GM21528 (cell line): ENCODE results near the gene GPR68.
A peak's percentile ranks its signal among the peaks of the same experiment; 100 is the strongest.
"Not testable (repeated sequence)": the region's sequence is repeated elsewhere in the genome, so short reads cannot be mapped to it uniquely, and the experiment has no call there.

Experiments used
- ATAC-seq: cut with Tn5 transposase; IDR thresholded peaks from one replicate; pipeline ENCODE4 v1.9.1; 2021; ENCODE audit warnings: mild to moderate bottlenecking, moderate library complexity; ENCODE audit not compliant: unreplicated experiment, low FRiP score

Gene GPR68

DNA sequence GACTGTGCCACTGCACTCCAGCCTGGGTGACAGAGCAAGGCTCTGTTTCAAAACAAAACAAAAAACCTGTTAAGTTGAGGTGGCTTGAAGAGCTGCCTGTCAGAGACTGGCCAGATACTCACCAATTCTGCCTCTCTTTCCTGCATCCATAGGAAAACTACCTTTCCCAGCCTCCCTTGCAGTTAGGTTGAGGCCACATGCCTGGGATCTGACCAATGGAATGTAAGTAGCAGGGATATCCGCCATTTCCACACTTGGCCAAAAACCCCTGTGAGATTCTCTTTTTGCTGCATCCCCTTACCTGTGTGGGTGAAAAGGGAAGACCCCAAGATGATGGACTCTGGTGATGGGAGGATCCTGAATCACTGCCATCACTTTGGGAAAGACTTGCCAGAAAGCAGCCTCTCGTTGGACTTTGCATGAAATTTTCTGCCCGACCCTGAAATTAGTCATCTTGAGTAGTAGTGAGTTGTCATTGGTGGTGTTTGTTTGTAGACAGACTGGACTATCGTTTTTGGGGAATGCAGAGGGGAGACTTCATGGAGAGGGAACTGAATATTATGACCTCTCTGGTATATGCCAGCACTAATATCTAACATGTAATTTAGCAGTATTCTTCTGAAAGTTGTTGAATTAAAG is 14.0 kb downstream of the GPR68 start:
- no peak for ATAC-seq

DNA sequence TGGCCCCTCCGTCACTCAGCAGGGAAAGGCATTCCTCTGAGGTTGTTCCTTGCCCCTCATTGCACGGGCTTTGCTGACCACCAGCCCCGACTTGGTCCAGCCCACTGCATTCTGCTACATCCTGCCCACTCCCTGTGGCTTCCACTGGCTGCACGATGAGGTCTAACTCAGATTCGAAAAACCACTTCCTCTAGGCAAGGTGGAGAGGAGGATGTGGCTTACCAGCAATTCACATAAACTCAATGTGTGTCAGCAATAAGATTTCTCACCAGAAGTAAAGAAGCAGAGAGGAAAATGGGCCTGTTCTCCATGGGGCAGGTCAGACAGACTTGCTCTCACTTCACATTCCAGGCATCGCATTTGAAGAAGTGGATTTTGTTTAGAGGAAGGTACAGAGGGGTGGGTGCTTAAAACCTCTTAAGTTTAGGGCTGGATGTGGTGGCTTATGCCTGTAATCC is 14.7 kb downstream of the GPR68 start:
- ATAC-seq = peak; percentile 81

DNA sequence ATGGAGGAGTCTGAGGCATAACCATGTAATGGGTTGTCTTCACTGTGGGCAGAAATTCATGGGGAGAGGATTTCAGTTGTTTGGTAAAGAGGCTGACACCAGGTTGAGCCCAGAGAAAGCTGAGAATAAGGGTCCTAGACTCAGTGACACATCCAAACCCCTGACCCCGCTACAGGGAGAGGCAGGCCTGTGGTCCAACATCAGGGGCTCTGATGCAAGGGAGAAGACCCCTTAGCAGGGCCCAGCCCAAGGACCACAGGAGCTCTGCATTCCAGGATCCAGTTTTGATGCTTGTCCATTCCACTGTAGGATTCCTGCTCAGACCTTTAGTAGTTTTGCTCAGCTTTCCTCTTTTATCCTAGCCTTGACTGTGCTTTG is 15.5 kb downstream of the GPR68 start:
- peak; percentile 0 for ATAC-seq

DNA sequence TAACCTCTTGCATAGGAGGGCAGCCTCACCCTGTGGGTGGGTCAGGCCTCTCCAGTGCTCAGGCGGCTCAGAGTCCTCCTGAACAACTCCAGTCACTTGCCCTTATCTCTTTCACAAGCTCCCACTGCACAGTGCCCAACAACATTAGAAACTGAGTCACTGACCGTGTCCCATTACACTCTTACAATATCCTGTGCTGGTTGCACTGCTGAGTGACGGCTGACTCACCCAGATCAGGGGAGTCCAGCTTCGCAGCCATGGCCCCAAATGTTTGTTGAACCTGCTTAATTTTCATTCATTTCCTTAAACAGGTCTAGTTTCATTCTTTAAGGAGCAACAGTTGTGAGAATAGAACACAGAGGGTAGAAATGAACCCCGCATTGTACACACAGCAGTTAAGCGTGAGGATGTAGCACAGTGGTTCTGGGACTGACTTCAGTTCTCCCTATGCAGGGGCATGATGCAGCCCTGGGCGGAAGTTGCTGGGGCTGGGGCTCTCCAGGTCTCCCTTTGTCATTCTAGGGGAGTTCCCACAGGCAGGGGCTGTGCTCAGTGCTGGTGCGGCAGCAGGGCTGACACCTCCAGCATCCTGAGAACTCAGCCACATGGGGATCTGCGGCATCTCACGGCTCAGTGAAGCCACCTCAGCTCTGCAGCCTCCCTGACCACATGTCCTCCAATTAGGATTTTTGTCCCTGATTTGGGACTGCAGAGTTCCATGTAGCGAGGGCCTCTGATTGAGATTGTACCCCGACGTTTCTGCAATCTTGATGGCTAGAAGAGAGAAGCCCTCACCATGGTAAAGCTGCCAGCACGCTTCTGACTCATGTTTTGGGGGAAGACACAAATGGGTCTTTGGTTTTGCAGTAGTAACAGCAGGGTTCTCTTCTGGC is 16.1 kb downstream of the GPR68 start:
- peak; percentile 75 for ATAC-seq

- ATAC-seq = no peak
These were observed 17.3 kb downstream of the GPR68 start for GRCh38 chr14:91227183-91227628.

DNA sequence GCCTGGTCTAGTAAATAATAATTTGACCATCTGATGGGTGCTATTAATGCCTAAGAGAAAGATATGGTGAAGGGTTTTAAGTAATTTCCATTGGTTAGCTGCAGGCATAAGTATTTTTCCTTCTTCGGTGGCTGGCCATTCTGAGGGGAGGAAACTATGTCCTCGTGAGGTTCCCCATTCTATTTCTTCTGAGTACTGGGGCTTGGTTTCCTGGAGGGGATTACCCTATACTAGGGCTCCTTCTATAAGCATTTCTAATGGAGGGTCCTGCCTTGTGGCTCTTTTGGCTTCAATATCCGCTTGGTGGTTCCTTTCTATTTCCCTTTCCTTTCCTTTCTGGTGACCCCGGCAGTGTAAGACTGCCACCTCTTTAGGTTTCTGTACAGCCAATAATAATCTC is 18.1 kb downstream of the GPR68 start:
- not testable (repeated sequence) for ATAC-seq

GRCh38 chr14:91225025-91225424 is 19.5 kb downstream of the GPR68 start:
- no peak for ATAC-seq

DNA sequence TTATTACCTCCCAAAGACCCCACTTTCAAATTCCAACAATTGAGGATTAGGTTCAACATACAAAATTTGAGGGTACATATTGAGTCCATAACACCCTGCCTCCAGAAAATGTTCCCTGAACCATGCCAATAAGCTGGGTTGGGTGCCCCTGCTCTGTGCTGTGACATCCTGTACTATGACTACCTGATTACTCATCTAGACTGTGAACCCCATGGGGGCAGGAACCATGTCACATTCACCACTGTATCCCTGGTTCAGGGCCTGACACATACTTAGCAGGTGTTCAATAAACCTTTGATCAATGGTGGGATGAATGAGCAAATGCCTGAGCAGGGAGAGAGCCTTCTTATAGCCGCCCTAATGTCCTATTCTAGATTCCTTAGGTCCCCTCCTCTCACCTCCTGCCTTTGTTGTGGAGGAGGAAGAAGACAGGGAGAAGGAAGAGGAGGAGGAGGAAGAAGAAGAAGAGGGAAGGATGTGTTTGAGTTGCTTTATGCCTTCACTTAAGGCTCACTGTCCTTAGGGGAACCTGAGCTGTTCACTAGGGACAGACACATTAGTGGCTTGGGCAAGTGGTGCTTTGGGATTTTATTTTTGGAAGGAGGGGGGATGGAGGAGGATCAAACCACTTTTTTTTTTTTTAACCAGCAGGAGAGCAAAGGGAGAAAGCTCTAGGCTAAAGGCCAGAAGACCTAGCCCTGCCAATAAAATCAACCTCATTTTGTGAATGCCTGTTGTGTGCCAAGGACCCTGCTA is 21.3 kb downstream of the GPR68 start:
- ATAC-seq = no peak

GRCh38 chr14:91221270-91221669 is 23.2 kb downstream of the GPR68 start:
- ATAC-seq = no peak

DNA sequence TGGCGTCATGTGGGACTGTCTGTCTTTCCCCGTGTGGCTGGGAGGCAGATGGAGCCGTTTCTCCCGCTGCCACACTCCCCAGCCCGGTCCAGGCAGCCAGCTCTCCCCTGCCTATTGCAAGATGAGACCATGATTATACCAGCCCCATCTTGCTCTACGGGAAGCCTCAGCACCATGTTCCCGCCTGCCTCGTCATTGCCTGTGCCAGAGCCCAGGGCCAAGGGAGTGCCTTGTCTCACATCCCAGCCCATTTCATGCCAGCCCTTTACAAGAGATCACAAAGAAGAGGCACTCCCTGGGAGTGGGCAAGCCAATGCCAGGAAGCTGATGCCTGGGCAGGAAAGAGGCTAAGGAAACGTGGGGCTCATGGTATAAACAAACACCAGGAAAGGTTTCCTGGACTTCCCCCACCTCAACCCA is 23.9 kb downstream of the GPR68 start:
- ATAC-seq = no peak

DNA sequence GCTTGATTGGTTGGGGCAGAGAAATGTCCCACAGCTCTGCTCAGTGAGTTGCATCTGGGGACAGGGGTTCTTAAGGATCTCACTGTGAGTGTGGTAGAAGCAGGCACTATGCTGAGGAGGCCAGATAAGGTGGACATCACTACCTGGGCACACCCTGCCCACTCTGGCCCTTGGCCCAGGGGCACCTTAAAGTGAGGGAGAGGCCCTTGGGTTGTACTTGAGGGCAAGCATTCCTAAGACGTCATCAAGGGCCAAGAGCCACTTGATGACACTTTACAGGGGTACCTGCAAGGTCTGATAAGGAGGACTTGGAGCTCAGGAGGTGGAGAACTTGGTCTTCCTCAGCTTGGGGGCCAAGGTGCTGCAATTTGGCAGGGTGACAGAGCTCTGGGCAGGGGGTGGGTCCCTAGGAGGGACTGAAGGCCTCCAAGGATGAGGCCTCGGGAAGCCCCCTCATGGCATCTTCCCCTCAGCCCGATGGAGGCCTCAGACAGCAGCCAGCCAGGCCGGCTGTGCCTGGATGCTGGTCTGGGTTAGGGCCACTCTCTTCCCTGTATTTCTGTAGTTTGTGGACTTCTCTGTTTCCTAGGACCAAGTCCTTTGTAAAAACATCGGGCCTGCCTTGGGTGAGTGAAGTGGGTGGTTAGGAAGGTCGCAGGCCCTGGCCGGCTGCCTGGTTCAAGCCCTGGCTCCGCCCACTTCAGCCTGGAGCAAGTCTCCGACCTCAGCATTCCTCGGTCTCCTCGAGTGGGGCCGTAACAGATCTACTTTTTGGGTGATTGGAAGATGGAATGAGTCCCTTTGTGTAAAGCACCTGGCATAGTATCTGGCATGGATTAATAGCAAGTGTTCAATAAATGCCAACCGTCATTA is 24.8 kb downstream of the GPR68 start:
- ATAC-seq = no peak

DNA sequence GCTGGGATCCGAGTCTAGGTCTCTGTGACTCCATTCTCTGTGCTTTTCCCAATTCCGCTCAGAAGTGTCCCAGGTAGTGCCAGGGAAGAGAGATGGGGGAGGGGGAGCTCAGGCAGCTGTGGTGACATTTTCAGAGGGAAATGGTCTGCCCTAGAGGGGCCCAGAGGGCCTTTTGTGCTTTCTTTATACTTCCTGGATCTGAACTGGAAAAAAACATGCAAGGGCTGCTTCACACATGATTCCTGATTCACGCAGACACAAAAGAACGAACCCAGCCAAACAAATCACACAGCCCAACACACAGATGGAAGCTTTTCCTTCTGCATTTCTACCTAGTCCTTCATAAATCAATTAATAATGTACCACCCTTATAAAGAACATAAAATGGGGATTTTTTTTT is 26.5 kb downstream of the GPR68 start:
- no peak for ATAC-seq

DNA sequence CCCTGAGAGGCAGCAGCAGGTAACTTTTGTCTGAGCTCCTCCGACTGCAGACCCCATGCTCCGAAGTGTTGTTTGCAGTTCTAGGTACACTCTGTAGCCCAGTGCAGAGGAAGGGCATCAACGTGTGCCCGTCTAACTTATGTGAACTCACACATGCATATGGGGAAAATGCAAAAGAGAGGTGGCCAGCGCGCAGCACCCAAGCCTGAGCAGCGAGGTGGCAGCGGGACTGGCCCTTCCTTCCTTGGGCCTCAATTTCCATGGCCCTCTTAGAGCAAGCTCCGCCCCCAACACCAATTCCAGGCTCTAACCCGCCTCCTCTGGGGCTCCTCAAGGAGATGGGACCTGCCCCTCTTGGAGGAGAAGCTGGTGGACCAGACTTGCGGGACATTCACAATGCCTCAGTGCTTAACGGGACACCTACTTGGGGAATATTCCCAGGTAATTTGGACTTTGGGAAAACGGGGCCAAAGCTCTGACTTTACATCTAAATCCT is 27.7 kb downstream of the GPR68 start:
- ATAC-seq = no peak

- no peak for ATAC-seq
These were observed 29.1 kb downstream of the GPR68 start for GRCh38 chr14:91215381-91215780.

GRCh38 chr14:91214306-91214705 is 30.2 kb downstream of the GPR68 start:
- no peak for ATAC-seq

GRCh38 chr14:91211017-91211416 is 33.5 kb downstream of the GPR68 start:
- no peak for ATAC-seq

GRCh38 chr14:91207008-91207407 is 37.5 kb downstream of the GPR68 start:
- no peak for ATAC-seq

DNA sequence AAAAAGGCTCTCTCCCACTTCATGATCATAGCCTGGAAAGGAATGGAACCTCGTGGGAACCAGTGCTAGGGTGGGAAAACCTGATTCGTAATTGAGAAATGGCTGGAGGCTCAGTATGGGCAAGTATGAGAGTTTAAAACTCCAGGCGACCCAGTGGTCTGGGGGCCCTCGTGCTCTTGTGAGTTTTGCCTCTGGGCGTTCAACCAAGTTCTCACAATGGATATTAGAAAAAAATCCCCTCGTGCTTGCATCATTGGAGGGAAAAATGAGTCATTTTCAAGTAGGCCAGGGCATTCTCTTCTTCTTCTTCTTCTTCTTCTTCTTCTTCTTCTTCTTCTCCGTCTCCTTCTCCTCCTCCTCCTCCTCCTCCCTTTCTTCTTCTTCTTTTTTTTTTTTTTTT is 39.0 kb downstream of the GPR68 start:
- no peak for ATAC-seq

- no peak for ATAC-seq
These were observed 39.8 kb downstream of the GPR68 start for GRCh38 chr14:91204657-91205056.
